Panc1 (cell line): ENCODE measurements around the gene PDE1A.

Experiments used
- CTCF ChIP-seq: fragments of 450-650 bp; IDR thresholded peaks from 2 replicates; pipeline ENCODE4 v1.5.1; 2017; ENCODE audit warnings: mild to moderate bottlenecking
- POLR2AphosphoS5 ChIP-seq: IDR thresholded peaks from 2 replicates; pipeline ENCODE4 v1.6.1; 2012; ENCODE audit warnings: mild to moderate bottlenecking, low read depth, low read length, moderate library complexity
- REST ChIP-seq, 2 experiments: IDR thresholded peaks; 2 replicates each; pipeline ENCODE4 v1.6.1; 2011 to 2012; ENCODE audit warnings: low read depth in 2 of 2, control low read depth in 1 of 2, low read length in 1 of 2, mild to moderate bottlenecking in 1 of 2, moderate library complexity in 1 of 2; ENCODE audit not compliant: insufficient read depth in 1 of 2
- SIN3A ChIP-seq: IDR thresholded peaks from 2 replicates; pipeline ENCODE4 v1.6.1; 2012; ENCODE audit warnings: low read depth, mild to moderate bottlenecking, low read length, moderate library complexity, borderline replicate concordance; ENCODE audit not compliant: insufficient read depth
- TCF7L2 ChIP-seq: IDR thresholded peaks from 2 replicates; pipeline ENCODE4 v1.6.1; 2011; ENCODE audit warnings: mild to moderate bottlenecking, low read depth, low read length, inconsistent platforms

- TF ChIP-seq CTCF (no peak), POLR2AphosphoS5 (no peak), SIN3A (no peak), TCF7L2 (no peak), REST (IDR thresholded peaks at IDR 0.05; ENCODE audit: insufficient read depth in 1 of 2, low read depth in 2 of 2, low read length in 1 of 2) (no peak)
Observed at GRCh38 chr2:182210669-182211068, 216.2 kb downstream of the PDE1A start.
